GM20000 (cell line): ENCODE measurements around the gene GLCCI1.

Experiments used
- DNase-seq: peaks from one replicate; pipeline ENCODE4 v3.0.0; 2012; ENCODE audit warnings: low spot score
- TF ChIP-seq, protein P1 (sequence below): IDR thresholded peaks from 2 replicates; pipeline ENCODE4 v1.5.1; 2012; ENCODE audit warnings: mild to moderate bottlenecking, control low read depth; ENCODE audit errors: extremely low read depth, missing control alignments

Gene GLCCI1

GRCh38 chr7:8133188-8133848, 164.7 kb downstream of the GLCCI1 start:
- TF ChIP-seq, protein P1, sequence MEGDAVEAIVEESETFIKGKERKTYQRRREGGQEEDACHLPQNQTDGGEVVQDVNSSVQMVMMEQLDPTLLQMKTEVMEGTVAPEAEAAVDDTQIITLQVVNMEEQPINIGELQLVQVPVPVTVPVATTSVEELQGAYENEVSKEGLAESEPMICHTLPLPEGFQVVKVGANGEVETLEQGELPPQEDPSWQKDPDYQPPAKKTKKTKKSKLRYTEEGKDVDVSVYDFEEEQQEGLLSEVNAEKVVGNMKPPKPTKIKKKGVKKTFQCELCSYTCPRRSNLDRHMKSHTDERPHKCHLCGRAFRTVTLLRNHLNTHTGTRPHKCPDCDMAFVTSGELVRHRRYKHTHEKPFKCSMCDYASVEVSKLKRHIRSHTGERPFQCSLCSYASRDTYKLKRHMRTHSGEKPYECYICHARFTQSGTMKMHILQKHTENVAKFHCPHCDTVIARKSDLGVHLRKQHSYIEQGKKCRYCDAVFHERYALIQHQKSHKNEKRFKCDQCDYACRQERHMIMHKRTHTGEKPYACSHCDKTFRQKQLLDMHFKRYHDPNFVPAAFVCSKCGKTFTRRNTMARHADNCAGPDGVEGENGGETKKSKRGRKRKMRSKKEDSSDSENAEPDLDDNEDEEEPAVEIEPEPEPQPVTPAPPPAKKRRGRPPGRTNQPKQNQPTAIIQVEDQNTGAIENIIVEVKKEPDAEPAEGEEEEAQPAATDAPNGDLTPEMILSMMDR: no peak
- DNase-seq: no peak

- DNase-seq: peak; percentile 69
- TF ChIP-seq, protein P1: no peak
Observed at GRCh38 chr7:8134089-8134733, 165.6 kb downstream of the GLCCI1 start.

DNA sequence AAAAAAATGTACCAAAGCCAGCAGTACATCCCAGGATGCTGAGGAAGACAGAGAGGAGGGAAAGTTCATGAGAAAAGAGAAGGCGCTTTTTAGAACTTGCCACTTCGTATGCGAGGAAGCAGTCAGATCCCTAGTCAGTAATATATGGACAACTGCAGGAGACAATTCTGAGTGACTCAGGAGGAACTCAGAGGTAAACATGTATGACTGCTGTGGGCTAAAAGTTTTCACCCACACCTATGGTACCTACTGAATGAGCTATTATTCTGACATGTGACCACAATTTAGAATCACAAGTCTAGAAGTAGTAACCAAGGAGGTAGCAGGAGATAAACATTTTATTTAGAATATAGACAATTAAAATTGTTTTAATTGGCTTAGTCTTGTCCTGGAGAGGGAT, 166.8 kb downstream of the GLCCI1 start:
- no peak for DNase-seq
- TF ChIP-seq, protein P1: no peak

DNA sequence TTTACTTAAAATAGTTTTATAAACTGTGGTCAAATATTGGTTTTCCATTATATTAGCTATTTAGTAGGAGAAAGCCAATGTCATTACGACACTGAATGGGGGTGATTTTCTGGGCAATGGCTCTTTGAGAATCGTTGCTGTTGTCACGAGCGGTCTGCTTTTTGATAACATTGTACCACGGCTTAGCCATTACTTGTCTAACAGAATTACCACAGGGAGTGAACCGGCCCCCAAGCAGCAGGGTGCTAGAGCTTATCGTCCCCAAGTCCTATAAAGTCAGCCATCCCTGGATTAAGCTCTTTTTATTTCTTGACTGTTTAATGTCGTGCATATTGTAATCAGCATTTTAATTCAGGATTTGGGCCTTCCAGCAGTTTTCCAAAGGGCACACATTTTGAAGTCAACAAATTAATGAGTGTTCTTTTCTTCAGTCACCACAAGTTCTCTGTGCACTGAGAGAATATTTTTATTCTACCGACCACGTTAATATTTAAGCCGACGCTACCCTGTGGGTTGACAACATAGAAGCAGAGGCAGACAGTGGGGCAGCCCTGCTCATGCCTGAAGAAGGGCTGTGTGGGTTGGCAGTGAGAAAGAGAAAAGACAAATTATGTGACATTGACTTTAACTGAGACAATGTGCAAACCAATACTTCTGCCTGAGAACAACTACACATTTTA, 167.6 kb downstream of the GLCCI1 start:
- no peak for DNase-seq
- TF ChIP-seq, protein P1: no peak
